GM12872 (cell line): ENCODE results near the gene MRPS10.

ENCODE experiments used
- TF ChIP-seq, protein P1 (sequence below): IDR thresholded peaks from 3 replicates; pipeline ENCODE4 v1.5.1; 2011; ENCODE audit warnings: low read depth, mild to moderate bottlenecking, low read length, moderate library complexity; ENCODE audit not compliant: insufficient read depth

MRPS10 gene

DNA sequence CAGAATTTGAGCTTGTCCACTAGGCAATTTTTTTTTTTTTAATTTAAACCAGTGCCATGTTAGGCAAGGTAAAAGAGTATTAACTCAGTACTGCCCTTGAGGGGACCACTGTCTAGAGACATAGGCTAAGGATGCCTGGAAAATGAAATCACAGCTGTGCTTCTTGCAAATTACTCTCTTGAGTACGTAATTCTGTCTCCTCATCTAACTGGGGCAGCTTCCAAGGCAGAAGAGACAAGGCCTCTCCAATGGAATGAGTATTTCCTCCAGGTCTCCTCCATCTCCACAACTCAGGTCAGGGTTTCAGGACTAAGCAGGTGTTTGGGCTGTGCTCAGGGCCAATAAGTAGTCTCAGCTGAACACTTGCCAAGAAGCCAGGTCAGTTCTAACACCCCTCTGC is 33.8 kb upstream of the MRPS10 start:
- TF ChIP-seq, protein P1, sequence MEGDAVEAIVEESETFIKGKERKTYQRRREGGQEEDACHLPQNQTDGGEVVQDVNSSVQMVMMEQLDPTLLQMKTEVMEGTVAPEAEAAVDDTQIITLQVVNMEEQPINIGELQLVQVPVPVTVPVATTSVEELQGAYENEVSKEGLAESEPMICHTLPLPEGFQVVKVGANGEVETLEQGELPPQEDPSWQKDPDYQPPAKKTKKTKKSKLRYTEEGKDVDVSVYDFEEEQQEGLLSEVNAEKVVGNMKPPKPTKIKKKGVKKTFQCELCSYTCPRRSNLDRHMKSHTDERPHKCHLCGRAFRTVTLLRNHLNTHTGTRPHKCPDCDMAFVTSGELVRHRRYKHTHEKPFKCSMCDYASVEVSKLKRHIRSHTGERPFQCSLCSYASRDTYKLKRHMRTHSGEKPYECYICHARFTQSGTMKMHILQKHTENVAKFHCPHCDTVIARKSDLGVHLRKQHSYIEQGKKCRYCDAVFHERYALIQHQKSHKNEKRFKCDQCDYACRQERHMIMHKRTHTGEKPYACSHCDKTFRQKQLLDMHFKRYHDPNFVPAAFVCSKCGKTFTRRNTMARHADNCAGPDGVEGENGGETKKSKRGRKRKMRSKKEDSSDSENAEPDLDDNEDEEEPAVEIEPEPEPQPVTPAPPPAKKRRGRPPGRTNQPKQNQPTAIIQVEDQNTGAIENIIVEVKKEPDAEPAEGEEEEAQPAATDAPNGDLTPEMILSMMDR: no peak

DNA sequence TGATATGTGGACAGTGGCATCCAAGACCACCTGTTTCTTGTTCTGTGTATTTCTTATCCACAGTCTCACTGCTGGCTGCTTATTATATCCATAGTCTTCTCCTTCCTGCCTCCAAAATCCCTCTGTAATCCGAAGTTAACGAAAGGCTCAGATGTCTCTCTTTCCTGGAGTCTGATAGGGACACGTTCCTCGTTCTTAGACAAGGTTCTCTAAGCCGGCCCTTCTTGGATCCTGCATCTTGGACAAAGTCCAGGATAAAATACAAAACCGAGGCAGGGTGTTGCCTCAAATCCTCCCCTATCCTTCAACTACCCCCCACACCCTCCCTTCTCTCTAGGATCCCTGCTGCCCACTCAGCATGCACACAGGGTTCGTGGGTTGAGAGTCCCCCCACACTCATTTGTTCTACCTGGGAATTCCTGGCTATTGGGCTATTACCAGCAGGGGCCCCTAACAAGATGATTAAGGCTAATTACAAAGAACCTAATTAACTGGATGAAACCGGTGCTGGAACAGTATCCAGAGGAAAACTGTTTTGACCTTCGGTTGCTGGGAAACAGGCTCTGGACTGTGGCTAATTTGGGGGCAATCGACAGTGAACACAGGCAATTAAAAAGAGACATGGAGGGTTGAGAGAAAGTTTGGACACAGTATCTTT is 32.7 kb upstream of the MRPS10 start:
- TF ChIP-seq, protein P1: no peak

DNA sequence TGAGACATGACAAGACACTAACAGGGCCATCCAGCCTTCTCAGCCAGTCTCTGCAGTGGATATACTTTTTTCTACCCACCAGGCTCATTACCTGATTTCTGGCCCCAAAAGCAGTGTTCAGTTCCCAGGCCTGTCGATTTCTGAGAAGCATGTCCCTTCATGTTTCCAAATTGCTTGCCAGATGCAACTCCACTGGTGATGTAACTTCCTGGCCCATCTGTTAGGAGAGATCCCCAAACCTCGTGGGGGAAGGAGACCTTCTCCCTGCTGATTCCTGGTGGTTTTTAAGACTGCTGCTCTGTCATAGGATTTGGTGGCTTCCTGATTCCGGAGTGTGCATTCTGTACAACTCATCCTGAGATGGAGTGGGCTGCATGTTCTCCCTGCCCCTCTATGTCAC is 31.6 kb upstream of the MRPS10 start:
- TF ChIP-seq, protein P1: no peak

DNA sequence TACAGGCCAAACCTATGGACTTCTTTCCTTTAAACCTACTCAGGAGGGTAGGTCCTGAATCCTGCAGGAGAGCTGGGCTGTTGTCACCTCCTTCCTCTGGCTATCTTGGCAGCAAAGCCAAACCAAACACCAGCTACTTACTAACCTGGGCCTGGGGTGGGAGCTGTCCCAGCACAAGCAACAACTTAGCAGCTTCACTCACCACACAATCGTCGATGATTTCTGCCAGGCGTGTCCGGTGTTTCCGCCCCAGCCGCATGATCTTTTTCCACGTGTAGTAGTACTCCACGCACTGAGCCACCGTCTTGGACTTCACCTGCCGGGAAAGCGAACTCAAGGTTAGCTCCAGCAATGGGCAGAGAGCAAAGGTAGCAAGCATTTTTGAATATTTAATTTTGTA is 25.4 kb upstream of the MRPS10 start:
- TF ChIP-seq, protein P1: no peak

DNA sequence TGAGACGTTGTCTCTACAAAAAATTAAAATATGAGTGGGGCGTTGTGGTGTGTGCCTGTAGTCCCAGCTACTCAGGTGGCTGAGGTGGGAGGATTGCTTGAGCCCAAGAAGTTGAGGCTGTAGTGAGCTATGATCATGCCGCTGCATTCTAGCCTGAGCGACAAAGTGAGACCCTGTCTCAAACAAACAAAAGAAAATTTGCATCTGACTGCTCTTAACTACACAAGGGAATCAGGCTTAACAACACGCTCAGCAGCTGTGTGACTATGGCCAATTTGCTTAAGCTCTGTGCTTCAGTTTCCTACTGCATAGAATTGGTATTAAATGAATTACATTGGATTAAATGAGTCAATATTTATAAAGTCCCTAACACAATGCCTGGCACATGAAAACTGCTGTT is 24.3 kb upstream of the MRPS10 start:
- TF ChIP-seq, protein P1: no peak

DNA sequence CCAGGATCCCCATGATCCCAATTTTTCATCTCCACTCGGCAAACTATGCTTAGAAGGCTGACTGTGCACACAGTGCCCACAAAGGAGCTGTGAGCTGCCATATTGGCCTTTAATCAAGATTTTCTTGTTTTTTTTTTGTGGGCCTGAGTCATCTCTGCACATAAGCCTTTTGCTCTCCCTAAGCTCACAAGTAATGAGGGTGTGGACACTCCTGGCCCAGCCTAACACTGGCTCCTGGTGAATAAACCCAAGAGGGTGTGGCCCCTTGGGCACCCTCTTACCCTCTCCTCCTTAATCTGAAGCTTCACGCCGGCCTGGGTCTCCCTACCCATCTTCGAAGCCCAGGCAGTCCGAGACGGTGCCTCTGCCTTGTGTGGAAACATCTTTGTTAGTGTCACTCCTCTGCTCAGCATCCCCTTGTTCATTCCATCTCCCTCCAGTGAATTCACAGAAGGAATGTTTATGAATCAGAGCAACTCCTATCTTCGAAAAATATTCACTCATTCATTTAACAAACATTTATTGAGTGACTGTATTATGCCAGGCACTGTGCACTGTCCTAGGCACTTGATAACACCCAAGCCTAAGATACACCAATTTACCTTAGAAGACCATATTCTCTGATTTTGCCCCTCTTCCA is 22.2 kb upstream of the MRPS10 start:
- TF ChIP-seq, protein P1: no peak

DNA sequence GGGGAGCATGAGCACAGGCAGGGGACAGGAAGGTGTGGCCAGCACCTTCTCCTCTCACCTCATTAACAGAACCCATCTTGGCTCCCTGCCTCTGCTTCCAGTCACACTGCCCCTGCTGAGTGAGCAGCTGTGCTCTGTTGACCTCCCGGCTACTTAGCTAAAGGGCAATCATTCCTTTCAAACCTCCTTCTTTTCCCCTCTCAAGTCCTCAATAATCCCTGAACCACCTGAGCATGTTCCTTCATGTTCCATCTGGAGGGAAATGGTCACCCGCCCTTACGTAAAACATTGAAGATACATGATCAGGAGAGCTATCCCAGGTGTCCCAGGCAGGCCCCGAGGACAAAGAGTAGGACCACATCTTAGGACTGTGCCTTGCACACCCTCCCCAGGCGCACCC is 21.7 kb upstream of the MRPS10 start:
- TF ChIP-seq, protein P1: no peak
